ENCODE data around the gene MYO9B. TPM values are rescaled to one million over a fixed set of nuclear protein-coding genes. Genes with fewer than 3 reads are reported as not detected.

Gene MYO9B
- polyA plus RNA-seq, 1 donor (not counting 4 experiments of a cell fraction or from before 2014, with no cell fraction given): 14.3 TPM

DNA sequence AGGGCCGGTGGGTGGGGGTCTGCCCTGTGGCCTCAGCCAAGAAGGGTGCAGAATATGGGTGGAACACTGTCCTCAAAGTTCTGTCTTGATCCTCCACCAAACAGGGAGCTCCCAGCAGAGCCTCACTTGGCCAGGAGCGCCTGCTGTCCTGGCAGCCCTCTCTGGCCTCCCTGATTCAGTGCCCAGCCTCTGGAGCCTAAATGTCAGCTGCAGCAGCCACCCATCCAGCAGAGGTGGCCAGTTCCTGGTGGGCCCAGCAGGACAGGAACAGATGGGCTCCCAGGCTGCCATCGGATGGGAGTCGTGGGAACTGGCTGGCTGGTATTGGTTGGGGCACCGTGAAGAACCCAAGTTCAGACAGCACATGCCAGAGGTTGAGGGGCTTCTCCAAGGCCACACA lies 137.8 kb downstream of the MYO9B start:
- H4K20me1 ChIP-seq (ENCODE audit: control insufficient read depth, extremely low read depth, insufficient read depth, low read length): no peaks in the 10 kb centered on the region
- no peaks in the 10 kb centered on the region for H3K9me1 ChIP-seq (ENCODE audit: control insufficient read depth, extremely low read depth, insufficient read depth, low read length)
- H3K9me3 ChIP-seq (ENCODE audit: control insufficient read depth, low read depth, low read length): no peaks in the 10 kb centered on the region
- dilution Hi-C loops (cut with MboI; ENCODE audit: extremely low pct_ligation_motif_present, low sequenced_read_pairs): no loop called here
- H3K27me3 ChIP-seq (ENCODE audit: control insufficient read depth, extremely low read depth, insufficient read depth, low read length): no peaks in the 10 kb centered on the region
- peaks cover 7% of the 10 kb centered on the region for H3K4me1 ChIP-seq (ENCODE audit: control insufficient read depth, extremely low read depth, insufficient read depth, low read length)
- no peak overlapping the region for H3K27ac ChIP-seq (ENCODE audit: control insufficient read depth, insufficient read depth, low read length)
- no peak overlapping the region for H3K4me2 ChIP-seq (ENCODE audit: control insufficient read depth, extremely low read depth, insufficient read depth, low read depth, low read length)
- peaks cover 6 to 28% of the 10 kb centered on the region in 2 experiments for H3K36me3 ChIP-seq (ENCODE audit: control insufficient read depth in 2 of 2, extremely low read depth in 1 of 2, insufficient read depth in 2 of 2, low read length in 2 of 2)
- H2AFZ ChIP-seq (ENCODE audit: control insufficient read depth, low read length): no peak overlapping the region
- DNase-seq (ENCODE audit: low read depth, low spot score): no peak
- no peak overlapping the region for H3K4me3 ChIP-seq (ENCODE audit: control insufficient read depth in 2 of 3, extremely low read depth in 1 of 3, insufficient read depth in 2 of 3, low read depth in 1 of 3, low read length in 3 of 3)
- no peak for FAIRE-seq
- no peak overlapping the region for H3K9ac ChIP-seq (ENCODE audit: control insufficient read depth, extremely low read depth, insufficient read depth, low read length)
- TF ChIP-seq, protein P1, sequence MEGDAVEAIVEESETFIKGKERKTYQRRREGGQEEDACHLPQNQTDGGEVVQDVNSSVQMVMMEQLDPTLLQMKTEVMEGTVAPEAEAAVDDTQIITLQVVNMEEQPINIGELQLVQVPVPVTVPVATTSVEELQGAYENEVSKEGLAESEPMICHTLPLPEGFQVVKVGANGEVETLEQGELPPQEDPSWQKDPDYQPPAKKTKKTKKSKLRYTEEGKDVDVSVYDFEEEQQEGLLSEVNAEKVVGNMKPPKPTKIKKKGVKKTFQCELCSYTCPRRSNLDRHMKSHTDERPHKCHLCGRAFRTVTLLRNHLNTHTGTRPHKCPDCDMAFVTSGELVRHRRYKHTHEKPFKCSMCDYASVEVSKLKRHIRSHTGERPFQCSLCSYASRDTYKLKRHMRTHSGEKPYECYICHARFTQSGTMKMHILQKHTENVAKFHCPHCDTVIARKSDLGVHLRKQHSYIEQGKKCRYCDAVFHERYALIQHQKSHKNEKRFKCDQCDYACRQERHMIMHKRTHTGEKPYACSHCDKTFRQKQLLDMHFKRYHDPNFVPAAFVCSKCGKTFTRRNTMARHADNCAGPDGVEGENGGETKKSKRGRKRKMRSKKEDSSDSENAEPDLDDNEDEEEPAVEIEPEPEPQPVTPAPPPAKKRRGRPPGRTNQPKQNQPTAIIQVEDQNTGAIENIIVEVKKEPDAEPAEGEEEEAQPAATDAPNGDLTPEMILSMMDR (optimal IDR thresholded peaks at IDR 0.05 in 1 of 3, IDR thresholded peaks at IDR 0.05 in 1 of 3, conservative IDR thresholded peaks at IDR 0.05 in 1 of 3; ENCODE audit: extremely low read depth in 1 of 3, insufficient read depth in 2 of 3, low read length in 3 of 3): no peak
- no peak for TF ChIP-seq EZH2 (IDR thresholded peaks at IDR 0.05; ENCODE audit: low read length)
- H3K79me2 ChIP-seq (ENCODE audit: control insufficient read depth, insufficient read depth, low read length): no peaks in the 10 kb centered on the region

DNA sequence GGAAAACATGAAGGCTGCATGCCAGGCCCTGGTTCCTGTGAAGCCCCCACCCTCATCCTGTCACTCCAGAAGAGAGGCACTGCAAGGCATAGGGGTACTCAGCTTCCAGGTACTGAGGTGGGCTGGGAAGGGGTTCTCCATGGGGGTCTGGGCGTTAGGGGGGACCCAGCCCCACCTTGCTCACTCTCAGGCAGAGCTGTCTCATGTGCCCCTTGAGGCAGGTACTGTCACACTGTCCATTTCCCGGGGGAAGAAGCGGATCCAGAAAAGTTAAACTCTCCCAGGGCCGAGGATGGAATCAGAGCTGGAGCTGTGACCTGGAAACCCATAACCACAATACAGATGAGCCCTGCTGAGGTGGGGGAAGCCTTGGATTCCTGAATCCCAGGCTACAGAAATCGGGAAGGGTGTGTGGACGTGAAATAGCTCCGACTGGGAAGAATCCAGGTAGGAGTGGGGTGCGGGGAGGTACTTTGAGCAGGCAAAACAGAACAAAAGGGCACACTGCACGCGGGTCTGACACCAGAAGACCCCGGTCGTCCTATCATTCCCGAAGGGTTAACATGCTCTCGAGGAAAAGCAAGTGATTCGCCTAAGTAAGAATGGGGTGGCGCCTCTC lies 139.0 kb downstream of the MYO9B start:
- DNase-seq (ENCODE audit: low read depth, low spot score): no peak
- Histone ChIP-seq H3K4me2 (ENCODE audit: control insufficient read depth, extremely low read depth, insufficient read depth, low read depth, low read length) (peak overlapping the region; percentile 98), H3K4me1 (ENCODE audit: control insufficient read depth, extremely low read depth, insufficient read depth, low read length) (peaks cover 7% of the 10 kb centered on the region), H3K27ac (ENCODE audit: control insufficient read depth, insufficient read depth, low read length) (peak overlapping the region; percentile 86), H3K27me3 (ENCODE audit: control insufficient read depth, extremely low read depth, insufficient read depth, low read length) (no peaks in the 10 kb centered on the region), H3K36me3 (ENCODE audit: control insufficient read depth in 2 of 2, extremely low read depth in 1 of 2, insufficient read depth in 2 of 2, low read length in 2 of 2) (peaks cover 2 to 24% of the 10 kb centered on the region in 2 experiments), H3K4me3 (ENCODE audit: control insufficient read depth in 2 of 3, extremely low read depth in 1 of 3, insufficient read depth in 2 of 3, low read depth in 1 of 3, low read length in 3 of 3) (peak overlapping the region; percentile 67 to 82 (median 76)), H3K79me2 (ENCODE audit: control insufficient read depth, insufficient read depth, low read length) (no peaks in the 10 kb centered on the region), H3K9me3 (ENCODE audit: control insufficient read depth, low read depth, low read length) (no peaks in the 10 kb centered on the region), H3K9ac (ENCODE audit: control insufficient read depth, extremely low read depth, insufficient read depth, low read length) (peak overlapping the region; percentile 92), H3K9me1 (ENCODE audit: control insufficient read depth, extremely low read depth, insufficient read depth, low read length) (no peaks in the 10 kb centered on the region), H2AFZ (ENCODE audit: control insufficient read depth, low read length) (peak overlapping the region; percentile 90), H4K20me1 (ENCODE audit: control insufficient read depth, extremely low read depth, insufficient read depth, low read length) (no peaks in the 10 kb centered on the region)
- TF ChIP-seq EZH2 (IDR thresholded peaks at IDR 0.05; ENCODE audit: low read length): no peak
- TF ChIP-seq, protein P1 (optimal IDR thresholded peaks at IDR 0.05 in 1 of 3, IDR thresholded peaks at IDR 0.05 in 1 of 3, conservative IDR thresholded peaks at IDR 0.05 in 1 of 3; ENCODE audit: extremely low read depth in 1 of 3, insufficient read depth in 2 of 3, low read length in 3 of 3): no peak
- dilution Hi-C loops (cut with MboI; ENCODE audit: extremely low pct_ligation_motif_present, low sequenced_read_pairs): no loop called here
- FAIRE-seq: no peak
